ENCODE data around the gene KRT76. TPM values are rescaled to one million over a fixed set of nuclear protein-coding genes. Genes with fewer than 3 reads are reported as not detected.

Gene KRT76
- total and polyA plus RNA-seq, 4 donors, result not detected

DNA sequence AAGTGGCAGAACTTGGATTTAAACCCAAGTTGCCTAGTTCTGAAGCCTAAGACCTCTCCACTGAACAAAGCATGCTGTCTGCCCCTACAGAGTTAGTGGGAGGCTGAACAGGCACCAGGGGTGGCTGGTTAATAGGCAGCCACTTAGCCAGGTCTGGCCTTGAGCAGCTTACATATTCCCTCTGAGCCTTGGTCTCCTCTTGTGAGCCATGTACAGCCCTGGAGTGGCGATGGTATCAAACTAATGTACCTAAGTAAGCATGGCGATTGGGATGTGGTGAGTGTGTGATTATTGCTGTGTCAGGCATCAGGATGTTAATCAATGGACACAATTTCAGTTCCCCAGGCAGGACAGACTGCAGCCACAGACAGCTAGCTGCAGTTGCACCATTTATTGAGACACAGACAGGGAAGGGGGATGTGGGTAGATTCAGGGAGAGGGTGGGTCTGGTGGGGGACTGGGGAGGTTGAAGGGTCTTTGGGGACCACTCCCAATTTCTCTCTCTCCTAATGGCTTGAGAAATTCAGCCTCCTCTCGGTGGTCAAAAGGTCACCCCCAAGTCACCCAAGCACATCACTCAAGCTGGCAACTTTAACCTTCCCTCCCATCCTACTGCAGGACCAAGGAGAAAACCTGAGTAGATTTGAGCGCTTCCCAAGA lies 44.1 kb upstream of the KRT76 start:
- Histone ChIP-seq H3K27me3 (ENCODE audit: control insufficient read depth in 3 of 3, insufficient read depth in 3 of 3, low read length in 2 of 3) (peaks cover 3 to 34% (median 3%) of the 10 kb centered on the region in 3 donors), H3K9me3 (ENCODE audit: control insufficient read depth in 4 of 4, insufficient read depth in 3 of 4, low read length in 3 of 4) (no peaks in the 10 kb centered on the region), H3K4me3 (no peak overlapping the region), H3K36me3 (ENCODE audit: control insufficient read depth in 4 of 4, insufficient read depth in 4 of 4, low read length in 4 of 4) (no peaks in the 10 kb centered on the region), H3K27ac (ENCODE audit: low read depth in 1 of 2, low read length in 1 of 2) (no peak overlapping the region), H3K9ac (ENCODE audit: insufficient read depth in 1 of 2, low read length in 2 of 2) (no peak overlapping the region), H3K4me1 (ENCODE audit: control insufficient read depth in 5 of 5, insufficient read depth in 5 of 5, low read length in 5 of 5) (peaks cover 0 to 12% (median 5%) of the 10 kb centered on the region in 5 donors)
- ATAC-seq (ENCODE audit: insufficient read depth, low FRiP score) (no peak), DNase-seq (no peak)
- 86 to 89% methylated on average over 4 of the region's 4 CpGs for WGBS, 2 donors
- TF ChIP-seq, protein P1, sequence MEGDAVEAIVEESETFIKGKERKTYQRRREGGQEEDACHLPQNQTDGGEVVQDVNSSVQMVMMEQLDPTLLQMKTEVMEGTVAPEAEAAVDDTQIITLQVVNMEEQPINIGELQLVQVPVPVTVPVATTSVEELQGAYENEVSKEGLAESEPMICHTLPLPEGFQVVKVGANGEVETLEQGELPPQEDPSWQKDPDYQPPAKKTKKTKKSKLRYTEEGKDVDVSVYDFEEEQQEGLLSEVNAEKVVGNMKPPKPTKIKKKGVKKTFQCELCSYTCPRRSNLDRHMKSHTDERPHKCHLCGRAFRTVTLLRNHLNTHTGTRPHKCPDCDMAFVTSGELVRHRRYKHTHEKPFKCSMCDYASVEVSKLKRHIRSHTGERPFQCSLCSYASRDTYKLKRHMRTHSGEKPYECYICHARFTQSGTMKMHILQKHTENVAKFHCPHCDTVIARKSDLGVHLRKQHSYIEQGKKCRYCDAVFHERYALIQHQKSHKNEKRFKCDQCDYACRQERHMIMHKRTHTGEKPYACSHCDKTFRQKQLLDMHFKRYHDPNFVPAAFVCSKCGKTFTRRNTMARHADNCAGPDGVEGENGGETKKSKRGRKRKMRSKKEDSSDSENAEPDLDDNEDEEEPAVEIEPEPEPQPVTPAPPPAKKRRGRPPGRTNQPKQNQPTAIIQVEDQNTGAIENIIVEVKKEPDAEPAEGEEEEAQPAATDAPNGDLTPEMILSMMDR (IDR thresholded peaks at IDR 0.05; ENCODE audit: control extremely low read depth, extremely low read depth), result no peak

DNA sequence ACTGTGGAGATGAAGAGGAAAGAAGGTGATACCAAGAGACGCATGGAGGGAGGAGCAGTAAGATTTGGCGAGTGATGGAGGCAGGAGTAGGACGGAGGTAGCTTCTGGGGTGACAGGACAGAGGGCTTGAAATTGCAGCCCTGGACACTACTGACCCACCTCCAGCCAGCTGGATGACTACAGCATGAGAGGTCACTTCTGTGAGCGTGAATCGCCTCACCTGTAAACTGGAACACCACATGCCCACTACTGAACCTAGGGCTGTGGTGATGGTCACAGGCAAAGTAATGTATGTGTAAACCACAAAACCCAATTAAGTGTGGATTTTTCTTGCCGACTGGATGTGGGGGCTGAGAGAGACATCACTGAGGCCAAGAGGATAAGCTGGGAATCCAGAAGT lies 43.4 kb upstream of the KRT76 start:
- ATAC-seq (ENCODE audit: insufficient read depth, low FRiP score) (no peak), DNase-seq (no peak)
- peaks cover 0 to 19% (median 5%) of the 10 kb centered on the region in 5 donors for H3K4me1 ChIP-seq (ENCODE audit: control insufficient read depth in 5 of 5, insufficient read depth in 5 of 5, low read length in 5 of 5)
- H3K36me3 ChIP-seq (ENCODE audit: control insufficient read depth in 4 of 4, insufficient read depth in 4 of 4, low read length in 4 of 4), result no peaks in the 10 kb centered on the region
- TF ChIP-seq, protein P1 (IDR thresholded peaks at IDR 0.05; ENCODE audit: control extremely low read depth, extremely low read depth), result no peak
- no peak overlapping the region for H3K9ac ChIP-seq (ENCODE audit: insufficient read depth in 1 of 2, low read length in 2 of 2)
- WGBS, 2 donors, result 91 to 92% methylated on average over 6 of the region's 6 CpGs
- no peak overlapping the region for H3K4me3 ChIP-seq
- H3K27me3 ChIP-seq (ENCODE audit: control insufficient read depth in 3 of 3, insufficient read depth in 3 of 3, low read length in 2 of 3), result peaks cover 3 to 29% (median 3%) of the 10 kb centered on the region in 3 donors
- H3K9me3 ChIP-seq (ENCODE audit: control insufficient read depth in 4 of 4, insufficient read depth in 3 of 4, low read length in 3 of 4), result no peaks in the 10 kb centered on the region
- no peak overlapping the region for H3K27ac ChIP-seq (ENCODE audit: low read depth in 1 of 2, low read length in 1 of 2)

DNA sequence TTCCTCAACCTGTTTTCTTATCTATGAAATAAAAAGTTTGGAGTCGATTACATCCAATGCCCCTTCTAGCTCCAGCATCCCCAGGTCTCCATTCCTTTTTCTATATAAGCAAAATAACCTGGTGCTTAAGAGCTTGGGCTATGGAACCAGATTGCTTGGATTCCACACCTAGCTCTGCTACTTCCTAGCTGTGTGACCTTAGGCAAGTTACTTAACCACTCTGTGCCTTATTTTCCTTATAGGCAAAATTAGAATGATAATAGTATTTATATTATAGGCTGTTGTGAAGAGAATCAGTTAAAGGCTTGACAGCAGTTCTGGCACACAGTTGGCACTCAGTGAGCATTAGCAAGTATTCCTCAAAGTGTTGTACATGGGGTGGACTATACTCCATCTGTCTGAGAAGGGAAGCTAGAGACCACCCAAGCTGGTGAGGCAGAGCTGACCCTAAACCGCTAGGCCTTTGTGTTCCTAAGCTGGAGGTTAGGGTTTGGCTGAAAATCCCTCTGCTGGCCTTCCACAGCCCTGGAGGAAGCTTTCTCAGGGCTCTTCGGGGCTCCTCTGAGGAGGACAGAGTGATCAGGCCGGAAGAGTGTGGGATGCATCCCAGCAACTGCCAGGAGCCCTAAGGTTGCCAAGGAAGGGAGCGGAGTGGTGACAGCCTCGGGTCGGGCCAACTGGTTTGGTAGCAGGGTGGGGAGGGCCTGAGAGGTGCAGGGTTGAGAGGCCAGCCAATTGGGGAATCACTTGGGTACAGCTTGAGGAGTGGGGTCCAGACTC lies 42.8 kb upstream of the KRT76 start:
- H3K27me3 ChIP-seq (ENCODE audit: control insufficient read depth in 3 of 3, insufficient read depth in 3 of 3, low read length in 2 of 3), result peaks cover 3 to 26% (median 3%) of the 10 kb centered on the region in 3 donors
- no peak overlapping the region for H3K9ac ChIP-seq (ENCODE audit: insufficient read depth in 1 of 2, low read length in 2 of 2)
- WGBS, 2 donors, result 80 to 87% methylated on average over 7 of the region's 7 CpGs
- no peaks in the 10 kb centered on the region for H3K36me3 ChIP-seq (ENCODE audit: control insufficient read depth in 4 of 4, insufficient read depth in 4 of 4, low read length in 4 of 4)
- DNase-seq (peak in 2 of 3 donors; percentile 6 to 27), ATAC-seq (ENCODE audit: insufficient read depth, low FRiP score) (no peak)
- no peak overlapping the region for H3K27ac ChIP-seq (ENCODE audit: low read depth in 1 of 2, low read length in 1 of 2)
- H3K4me1 ChIP-seq (ENCODE audit: control insufficient read depth in 5 of 5, insufficient read depth in 5 of 5, low read length in 5 of 5), result peaks cover 0 to 19% (median 5%) of the 10 kb centered on the region in 5 donors
- H3K9me3 ChIP-seq (ENCODE audit: control insufficient read depth in 4 of 4, insufficient read depth in 3 of 4, low read length in 3 of 4), result no peaks in the 10 kb centered on the region
- no peak overlapping the region for H3K4me3 ChIP-seq
- TF ChIP-seq, protein P1 (IDR thresholded peaks at IDR 0.05; ENCODE audit: control extremely low read depth, extremely low read depth), result no peak

Measured in lung (tissue), 12 donors.